ENCODE measurements around the gene BLTP3B. TPM values are rescaled to one million over a fixed set of nuclear protein-coding genes. Genes with fewer than 3 reads are reported as not detected.
A peak's percentile ranks its signal among the peaks of the same experiment; 100 is the strongest.
"Not testable (repeated sequence)": the region's sequence is repeated elsewhere in the genome, so short reads cannot be mapped to it uniquely, and the experiment has no call there.

The BLTP3B gene
- total and polyA plus RNA-seq, 8 donors, result 2.0 to 10.8 (median 5.2) TPM

DNA sequence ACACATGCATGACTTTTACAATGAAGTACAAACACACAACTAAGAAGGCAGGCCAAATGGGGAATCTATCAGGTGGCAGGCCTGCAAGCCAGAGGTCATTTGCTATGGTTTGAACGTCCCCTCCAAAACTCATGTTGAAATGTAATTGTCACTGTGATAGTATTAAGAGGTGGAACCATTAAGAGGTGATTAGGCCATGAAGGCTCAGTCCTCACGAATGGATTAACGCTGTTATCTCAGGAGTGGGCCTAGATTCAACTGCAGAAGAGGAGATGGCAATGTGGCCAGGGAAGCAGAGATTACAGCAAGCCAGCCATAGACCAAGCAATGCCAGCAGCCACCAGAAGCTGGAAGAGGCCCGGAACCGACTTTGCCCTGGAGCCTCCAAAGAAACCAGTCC lies 44.4 kb upstream of the BLTP3B start:
- intact Hi-C loops (cut with DNase I), result no loop called here

DNA sequence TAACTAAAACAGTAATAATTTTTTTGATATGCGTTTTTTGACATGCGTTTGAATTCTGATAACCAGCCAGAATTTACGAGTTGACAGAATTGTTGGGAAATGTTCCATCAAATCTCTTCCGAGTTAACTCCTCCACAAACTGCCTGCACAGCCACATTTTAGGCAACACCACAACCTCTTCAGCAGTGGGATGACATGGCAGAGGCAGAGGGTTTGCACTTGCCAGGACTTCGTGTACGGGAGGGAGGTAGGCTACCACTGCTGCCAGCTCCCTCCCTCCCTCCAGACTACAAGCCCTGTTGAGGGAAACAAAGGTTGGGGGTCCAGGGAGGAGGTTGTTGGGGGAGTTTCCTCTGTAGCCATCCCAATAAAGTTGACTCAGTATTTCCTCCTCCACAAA lies 43.4 kb upstream of the BLTP3B start:
- no peaks in the 10 kb centered on the region for H3K36me3 ChIP-seq
- no peak overlapping the region for H3K4me3 ChIP-seq
- no peak for TF ChIP-seq CTCF (IDR thresholded peaks at IDR 0.05)
- intact Hi-C loops (cut with DNase I), result no loop called here
- no peak for ATAC-seq
- DNase-seq, result no peak
- no peaks in the 10 kb centered on the region for H3K4me1 ChIP-seq
- no peak for FAIRE-seq
- 63 to 69% methylated on average over 6 of the region's 6 CpGs for WGBS, 2 donors
- H3K27ac ChIP-seq, result no peak overlapping the region
- H3K27me3 ChIP-seq, result no peaks in the 10 kb centered on the region
- no peaks in the 10 kb centered on the region for H3K9me3 ChIP-seq

More for the DNA sequence above, 44.4 kb upstream of the BLTP3B start:
- 86 to 94% methylated on average over 5 of the region's 5 CpGs for WGBS, 2 donors
- Histone ChIP-seq H3K4me1 (no peaks in the 10 kb centered on the region), H3K27me3 (no peaks in the 10 kb centered on the region), H3K27ac (no peak overlapping the region), H3K4me3 (no peak overlapping the region), H3K9me3 (no peaks in the 10 kb centered on the region), H3K36me3 (no peaks in the 10 kb centered on the region)
- DNase-seq, result no peak
- ATAC-seq, result no peak
- FAIRE-seq, result no peak
- no peak for TF ChIP-seq CTCF (IDR thresholded peaks at IDR 0.05)

DNA sequence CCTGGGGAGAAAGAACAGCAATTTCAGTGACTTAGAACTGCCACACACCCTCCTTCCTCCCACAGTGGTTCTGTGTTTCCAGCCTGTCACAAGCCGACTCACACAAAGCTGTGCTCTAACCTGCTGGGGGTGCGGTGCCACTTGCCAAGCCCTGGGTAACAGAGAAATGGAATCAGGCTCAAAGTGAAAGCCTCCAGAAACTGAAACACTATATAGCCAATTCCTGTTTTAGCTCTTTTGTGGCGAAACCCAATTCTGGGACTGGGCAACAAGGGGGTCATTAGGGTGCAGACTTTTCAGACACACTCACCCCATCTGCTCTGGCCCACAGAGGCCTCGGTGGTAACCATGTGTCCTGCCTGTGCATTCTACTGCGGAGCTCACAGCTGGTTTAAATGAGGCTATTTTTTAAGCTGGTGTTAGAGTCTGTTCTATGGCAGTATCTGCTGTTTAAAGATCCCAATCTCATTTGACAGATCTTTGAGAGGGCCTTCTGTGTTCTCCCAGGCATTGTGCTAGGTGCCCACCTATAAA lies 42.8 kb upstream of the BLTP3B start:
- H3K27me3 ChIP-seq, result no peaks in the 10 kb centered on the region
- H3K27ac ChIP-seq, result no peak overlapping the region
- no peak for TF ChIP-seq CTCF (IDR thresholded peaks at IDR 0.05)
- intact Hi-C loops (cut with DNase I), result no loop called here
- ATAC-seq (peak in 1 of 4 donors; percentile 53), FAIRE-seq (no peak), DNase-seq (no peak)
- no peaks in the 10 kb centered on the region for H3K9me3 ChIP-seq
- H3K4me1 ChIP-seq, result no peaks in the 10 kb centered on the region
- no peaks in the 10 kb centered on the region for H3K36me3 ChIP-seq
- 85 to 94% methylated on average over 5 of the region's 5 CpGs for WGBS, 2 donors
- H3K4me3 ChIP-seq, result no peak overlapping the region

- Histone ChIP-seq H3K27ac (no peak overlapping the region), H3K27me3 (no peaks in the 10 kb centered on the region), H3K9me3 (no peaks in the 10 kb centered on the region), H3K36me3 (no peaks in the 10 kb centered on the region), H3K4me1 (no peaks in the 10 kb centered on the region), H3K4me3 (no peak overlapping the region)
- FAIRE-seq, result no peak
- TF ChIP-seq CTCF (IDR thresholded peaks at IDR 0.05), result no peak
- no peak for DNase-seq
- 90 to 97% methylated on average over 8 of the region's 8 CpGs for WGBS, 2 donors
- intact Hi-C loops (cut with DNase I), result no loop called here
- ATAC-seq, result no peak
Measured at GRCh38 chr12:100184549-100185145, 42.0 kb upstream of the BLTP3B start.

DNA sequence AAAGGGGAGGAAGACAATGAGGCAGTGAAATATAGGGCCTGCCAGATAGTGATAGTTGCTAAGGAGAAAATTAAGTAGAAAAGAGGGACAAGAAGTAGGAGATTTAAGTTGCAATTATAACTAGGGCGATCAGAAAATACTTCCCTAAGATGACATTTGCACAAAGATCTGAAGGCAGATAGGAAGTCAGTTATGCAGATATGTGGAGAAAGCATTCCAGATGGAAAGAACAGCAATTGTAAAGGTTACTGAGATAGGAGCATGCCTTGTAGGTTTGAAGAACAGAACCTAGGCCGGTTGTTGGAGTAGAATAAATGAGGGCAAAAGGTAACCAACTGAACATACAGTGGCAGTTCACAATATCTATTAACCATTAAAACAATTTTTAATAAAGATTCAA lies 36.6 kb upstream of the BLTP3B start:
- FAIRE-seq (no peak), ATAC-seq (no peak), DNase-seq (no peak)
- Histone ChIP-seq H3K27ac (no peak overlapping the region), H3K36me3 (peaks cover 0 to 4% (median 0%) of the 10 kb centered on the region in 3 donors), H3K4me1 (no peaks in the 10 kb centered on the region), H3K4me3 (no peak overlapping the region), H3K27me3 (no peaks in the 10 kb centered on the region), H3K9me3 (no peaks in the 10 kb centered on the region)
- no peak for TF ChIP-seq CTCF (IDR thresholded peaks at IDR 0.05)
- WGBS, 2 donors, result 83 to 89% methylated on average over 2 of the region's 2 CpGs
- intact Hi-C loops (cut with DNase I), result no loop called here

DNA sequence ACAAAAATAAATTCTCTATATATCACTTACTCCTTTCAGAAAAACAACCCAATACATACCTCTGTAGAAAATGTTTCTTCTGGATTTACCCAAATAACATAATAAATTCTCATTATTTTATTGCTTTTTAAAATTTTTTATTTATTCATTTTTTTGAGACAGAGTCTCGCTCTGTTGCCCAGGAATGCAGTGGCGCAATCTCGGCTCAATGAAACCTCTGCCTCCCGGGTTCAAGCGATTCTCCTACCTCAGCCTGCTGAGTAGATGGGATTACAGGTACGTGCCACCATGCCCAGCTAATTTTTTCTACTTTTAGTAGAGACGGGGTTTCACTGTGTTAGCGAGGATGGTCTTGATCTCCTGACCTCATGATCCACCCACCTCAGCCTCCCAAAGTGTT lies 33.8 kb upstream of the BLTP3B start:
- H3K4me1 ChIP-seq; H3K9me3 ChIP-seq; FAIRE-seq; H3K27ac ChIP-seq; H3K27me3 ChIP-seq; ATAC-seq; H3K4me3 ChIP-seq; intact Hi-C loops (cut with DNase I); DNase-seq; H3K36me3 ChIP-seq: not testable (repeated sequence)
- 97 to 98% methylated on average over 8 of the region's 8 CpGs for WGBS, 2 donors

All from pancreas (tissue), 10 donors.